ENCODE measurements around the gene SH3TC1.

GRCh38 chr4:8195431-8195830, 3.7 kb upstream of the SH3TC1 start:
- TF ChIP-seq CTCF (IDR thresholded peaks at IDR 0.05) (no peak), POLR2A (IDR thresholded peaks at IDR 0.05) (no peak)
